ENCODE data around the gene NOVA1. TPM values are rescaled to one million over a fixed set of nuclear protein-coding genes. Genes with fewer than 3 reads are reported as not detected.

Gene NOVA1
- total and polyA plus RNA-seq, 2 of the 4 experiments (the other 2 are of a cell fraction), result 0.90 to 3.0 TPM

DNA sequence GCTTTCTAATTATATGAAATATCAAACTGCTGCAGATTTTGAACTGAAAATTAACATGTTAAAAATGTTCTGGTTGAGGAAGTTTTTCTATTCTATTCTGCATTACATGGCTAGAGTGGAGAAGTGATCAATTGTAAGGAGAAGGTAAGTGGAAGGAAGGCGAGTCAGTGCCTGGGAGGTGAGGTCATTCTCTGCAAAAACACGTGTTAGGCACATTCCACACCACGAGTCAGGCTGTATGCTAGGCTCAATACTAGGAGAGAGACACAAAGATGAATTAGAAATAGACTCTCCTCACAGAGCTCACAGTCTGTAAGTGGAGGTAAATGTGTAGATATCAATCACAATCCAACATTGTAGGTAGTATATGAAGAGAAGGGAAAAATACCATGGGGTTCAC lies 194.1 kb downstream of the NOVA1 start:
- no peaks in the 10 kb centered on the region for H3K36me3 ChIP-seq (ENCODE audit: control insufficient read depth, insufficient read depth, low read length)
- H3K4me1 ChIP-seq (ENCODE audit: control insufficient read depth, insufficient read depth, low read length), result no peaks in the 10 kb centered on the region
- BruUV-seq (replicated peaks), result no TSS peak
- no peak overlapping the region for H2AK5ac ChIP-seq (ENCODE audit: low read depth, low read length)
- no peak overlapping the region for H3K18ac ChIP-seq (ENCODE audit: low read depth, low read length)
- H3K27me3 ChIP-seq (ENCODE audit: control insufficient read depth, insufficient read depth, low read length), result no peaks in the 10 kb centered on the region; the same call in 1 of the 2 replicates
- intact Hi-C loops (cut with micrococcal nuclease), result no loop called here
- H3K4ac ChIP-seq (ENCODE audit: low read depth, low read length), result no peak overlapping the region
- no peak overlapping the region for H4K8ac ChIP-seq (ENCODE audit: low read depth in 2 of 2, low read length in 2 of 2)
- ATAC-seq (ENCODE audit: low read depth) (no peak), DNase-seq (no peak)
- no peak overlapping the region for H2BK5ac ChIP-seq (ENCODE audit: low read depth, low read length, poor library complexity, severe bottlenecking)
- no peak overlapping the region for H3K9ac ChIP-seq (ENCODE audit: low read depth, low read length)
- H2BK20ac ChIP-seq (ENCODE audit: low read depth, low read length), result no peak overlapping the region
- dilution Hi-C loops (cut with HindIII; ENCODE audit: low sequenced_read_pairs, unreplicated experiment), result no loop called here
- no peaks in the 10 kb centered on the region for H3K9me1 ChIP-seq (ENCODE audit: insufficient read depth, low read length)
- H3K23ac ChIP-seq (ENCODE audit: low read depth, low read length), result no peak overlapping the region
- in situ Hi-C loops (cut with MboI; ENCODE audit: low sequenced_read_pairs), result no loop called here
- no peak overlapping the region for H2BK15ac ChIP-seq (ENCODE audit: low read depth, low read length)
- H4K5ac ChIP-seq (ENCODE audit: low read depth, low read length), result no peak overlapping the region
- no peaks in the 10 kb centered on the region for H3K9me3 ChIP-seq (ENCODE audit: control insufficient read depth, insufficient read depth, low read length)
- no peaks in the 10 kb centered on the region for H3K79me1 ChIP-seq (ENCODE audit: low read depth in 1 of 2, low read length in 2 of 2)
- ChIA-PET POLR2A (ENCODE audit: unreplicated experiment) (no interaction called here), CTCF (no interaction called here)
- no peak overlapping the region for H4K91ac ChIP-seq (ENCODE audit: insufficient read depth, low read depth, low read length)
- H4K20me1 ChIP-seq (ENCODE audit: insufficient read depth, low read length), result no peaks in the 10 kb centered on the region
- no peak overlapping the region for H3K14ac ChIP-seq (replicated peaks; ENCODE audit: low read depth, low read length)
- no peak overlapping the region for H3K4me2 ChIP-seq (ENCODE audit: low read depth, low read length)
- H3K56ac ChIP-seq (ENCODE audit: extremely low read depth, insufficient read depth, low read length), result no peak overlapping the region
- no peak overlapping the region for H2AK9ac ChIP-seq (replicated peaks; ENCODE audit: low read depth, low read length, poor library complexity)
- WGBS, 2 experiments (ENCODE audit: extremely low coverage in 2 of 2, insufficient read length in 1 of 2), result no CpG with 5 or more reads among the region's 3 CpGs
- TF ChIP-seq RAD21 (IDR thresholded peaks at IDR 0.05; ENCODE audit: low read length), result no peak
- no peak for TF ChIP-seq NFE2L2 (IDR thresholded peaks at IDR 0.05; ENCODE audit: low read depth, low read length)
- TF ChIP-seq MAFK (IDR thresholded peaks at IDR 0.05; ENCODE audit: low read depth, low read length), result no peak
- TF ChIP-seq, protein P1, sequence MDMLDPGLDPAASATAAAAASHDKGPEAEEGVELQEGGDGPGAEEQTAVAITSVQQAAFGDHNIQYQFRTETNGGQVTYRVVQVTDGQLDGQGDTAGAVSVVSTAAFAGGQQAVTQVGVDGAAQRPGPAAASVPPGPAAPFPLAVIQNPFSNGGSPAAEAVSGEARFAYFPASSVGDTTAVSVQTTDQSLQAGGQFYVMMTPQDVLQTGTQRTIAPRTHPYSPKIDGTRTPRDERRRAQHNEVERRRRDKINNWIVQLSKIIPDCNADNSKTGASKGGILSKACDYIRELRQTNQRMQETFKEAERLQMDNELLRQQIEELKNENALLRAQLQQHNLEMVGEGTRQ (IDR thresholded peaks at IDR 0.05; ENCODE audit: low read depth, low read length), result no peak
- TF ChIP-seq CEBPB (IDR thresholded peaks at IDR 0.05; ENCODE audit: low read depth, low read length), result no peak
- TF ChIP-seq, protein P2, sequence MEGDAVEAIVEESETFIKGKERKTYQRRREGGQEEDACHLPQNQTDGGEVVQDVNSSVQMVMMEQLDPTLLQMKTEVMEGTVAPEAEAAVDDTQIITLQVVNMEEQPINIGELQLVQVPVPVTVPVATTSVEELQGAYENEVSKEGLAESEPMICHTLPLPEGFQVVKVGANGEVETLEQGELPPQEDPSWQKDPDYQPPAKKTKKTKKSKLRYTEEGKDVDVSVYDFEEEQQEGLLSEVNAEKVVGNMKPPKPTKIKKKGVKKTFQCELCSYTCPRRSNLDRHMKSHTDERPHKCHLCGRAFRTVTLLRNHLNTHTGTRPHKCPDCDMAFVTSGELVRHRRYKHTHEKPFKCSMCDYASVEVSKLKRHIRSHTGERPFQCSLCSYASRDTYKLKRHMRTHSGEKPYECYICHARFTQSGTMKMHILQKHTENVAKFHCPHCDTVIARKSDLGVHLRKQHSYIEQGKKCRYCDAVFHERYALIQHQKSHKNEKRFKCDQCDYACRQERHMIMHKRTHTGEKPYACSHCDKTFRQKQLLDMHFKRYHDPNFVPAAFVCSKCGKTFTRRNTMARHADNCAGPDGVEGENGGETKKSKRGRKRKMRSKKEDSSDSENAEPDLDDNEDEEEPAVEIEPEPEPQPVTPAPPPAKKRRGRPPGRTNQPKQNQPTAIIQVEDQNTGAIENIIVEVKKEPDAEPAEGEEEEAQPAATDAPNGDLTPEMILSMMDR (conservative IDR thresholded peaks at IDR 0.05; ENCODE audit: low read depth, low read length), result no peak
- TF ChIP-seq, protein P3, sequence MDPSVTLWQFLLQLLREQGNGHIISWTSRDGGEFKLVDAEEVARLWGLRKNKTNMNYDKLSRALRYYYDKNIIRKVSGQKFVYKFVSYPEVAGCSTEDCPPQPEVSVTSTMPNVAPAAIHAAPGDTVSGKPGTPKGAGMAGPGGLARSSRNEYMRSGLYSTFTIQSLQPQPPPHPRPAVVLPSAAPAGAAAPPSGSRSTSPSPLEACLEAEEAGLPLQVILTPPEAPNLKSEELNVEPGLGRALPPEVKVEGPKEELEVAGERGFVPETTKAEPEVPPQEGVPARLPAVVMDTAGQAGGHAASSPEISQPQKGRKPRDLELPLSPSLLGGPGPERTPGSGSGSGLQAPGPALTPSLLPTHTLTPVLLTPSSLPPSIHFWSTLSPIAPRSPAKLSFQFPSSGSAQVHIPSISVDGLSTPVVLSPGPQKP (IDR thresholded peaks at IDR 0.05; ENCODE audit: borderline replicate concordance, low read depth, low read length), result no peak
- no peak for TF ChIP-seq MXI1 (IDR thresholded peaks at IDR 0.05; ENCODE audit: borderline replicate concordance, low read depth, low read length)
- TF ChIP-seq MAZ (IDR thresholded peaks at IDR 0.05; ENCODE audit: borderline replicate concordance, low read depth, low read length), result no peak
- TF ChIP-seq RFX5 (IDR thresholded peaks at IDR 0.05; ENCODE audit: low read depth, low read length), result no peak
- no peak for TF ChIP-seq BHLHE40 (IDR thresholded peaks at IDR 0.05; ENCODE audit: low read depth, low read length)
- no peak for TF ChIP-seq FOS (IDR thresholded peaks at IDR 0.05; ENCODE audit: low read depth, low read length)
- TF ChIP-seq CHD1 (IDR thresholded peaks at IDR 0.05; ENCODE audit: low read depth, low read length), result no peak
- TF ChIP-seq RCOR1 (IDR thresholded peaks at IDR 0.05; ENCODE audit: insufficient replicate concordance, low read length), result no peak
- TF ChIP-seq POLR2A (IDR thresholded peaks at IDR 0.05; ENCODE audit: low read depth, low read length), result no peak
- no peak for TF ChIP-seq SMC3 (IDR thresholded peaks at IDR 0.05; ENCODE audit: low read depth, low read length)
- no peak overlapping the region for H2BK120ac ChIP-seq (ENCODE audit: low read depth, low read length)
- no peak overlapping the region for H3K27ac ChIP-seq (ENCODE audit: insufficient read depth, low read length)
- H2AFZ ChIP-seq (replicated peaks; ENCODE audit: low read length, poor library complexity), result no peak overlapping the region
- no peak overlapping the region for H3K4me3 ChIP-seq (ENCODE audit: insufficient read depth, low read depth, low read length)
